ENCODE data around the gene GAS7.
"Not testable (repeated sequence)": the region's sequence is repeated elsewhere in the genome, so short reads cannot be mapped to it uniquely, and the experiment has no call there.

Gene GAS7

DNA sequence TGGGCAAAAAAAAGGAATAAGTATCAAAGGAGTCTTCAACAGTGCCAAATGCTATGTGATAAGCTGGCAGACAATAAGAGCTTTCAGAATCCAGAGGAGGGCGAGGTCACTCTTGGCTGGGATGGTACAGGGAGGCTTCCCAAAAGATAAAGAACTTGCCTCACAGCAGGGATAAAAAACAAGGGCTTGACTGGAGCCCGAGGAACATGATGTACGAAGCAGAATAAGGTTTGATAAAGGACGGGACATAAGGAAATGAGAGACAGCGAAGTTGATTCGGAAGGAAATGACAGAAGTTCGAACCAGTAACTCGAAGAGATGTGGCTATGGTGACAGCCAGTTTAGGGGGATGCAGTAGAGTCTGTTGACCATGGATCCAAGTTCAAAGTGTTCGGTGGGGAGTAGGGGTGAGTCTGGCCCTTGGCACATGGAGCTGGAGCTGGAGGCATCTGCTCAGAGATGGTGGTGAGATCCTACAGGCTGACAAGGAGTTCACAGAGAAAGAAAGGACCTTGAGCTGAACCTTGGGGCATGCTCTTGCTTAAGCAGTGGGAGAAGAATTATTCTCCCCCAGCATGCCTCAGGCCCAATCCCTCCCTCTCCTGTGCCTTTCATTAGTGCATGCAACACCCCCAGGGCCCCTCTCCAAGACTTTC is 155.7 kb downstream of the GAS7 start:
- DNase-seq, result no peak

DNA sequence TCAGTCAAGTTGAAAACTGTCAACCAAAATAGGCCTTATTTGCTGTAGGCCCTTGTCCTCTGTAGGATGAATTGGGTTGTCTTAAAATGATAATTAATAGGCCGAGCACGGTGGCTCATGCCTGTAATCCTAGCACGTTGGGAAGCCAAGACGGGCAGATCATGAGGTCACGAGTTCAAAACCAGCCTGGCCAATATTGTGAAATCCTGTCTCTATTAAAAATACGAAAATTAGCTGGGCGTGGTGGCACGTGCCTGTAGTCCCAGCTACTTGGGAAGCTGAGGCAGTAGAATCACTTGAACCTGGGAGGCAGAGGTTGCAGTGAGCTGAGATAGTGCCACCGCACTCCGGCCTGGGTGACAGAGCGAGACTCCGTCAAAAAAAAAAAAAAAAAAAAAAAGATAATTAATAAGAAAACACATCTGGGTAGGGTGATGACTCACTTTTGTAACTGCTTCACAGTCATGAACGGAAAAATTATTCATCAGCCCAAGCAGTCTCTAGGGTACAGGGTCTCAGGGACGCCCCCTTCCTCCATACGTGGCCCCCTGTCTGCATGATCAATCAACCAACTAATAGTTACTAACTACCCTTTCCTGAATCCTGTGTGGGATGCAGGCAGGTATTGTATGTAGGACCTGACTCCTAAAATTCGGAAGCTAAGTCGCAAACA is 156.4 kb downstream of the GAS7 start:
- no peak for DNase-seq

- no peak for DNase-seq
Measured at GRCh38 chr17:10041287-10041612, 157.2 kb downstream of the GAS7 start.

DNA sequence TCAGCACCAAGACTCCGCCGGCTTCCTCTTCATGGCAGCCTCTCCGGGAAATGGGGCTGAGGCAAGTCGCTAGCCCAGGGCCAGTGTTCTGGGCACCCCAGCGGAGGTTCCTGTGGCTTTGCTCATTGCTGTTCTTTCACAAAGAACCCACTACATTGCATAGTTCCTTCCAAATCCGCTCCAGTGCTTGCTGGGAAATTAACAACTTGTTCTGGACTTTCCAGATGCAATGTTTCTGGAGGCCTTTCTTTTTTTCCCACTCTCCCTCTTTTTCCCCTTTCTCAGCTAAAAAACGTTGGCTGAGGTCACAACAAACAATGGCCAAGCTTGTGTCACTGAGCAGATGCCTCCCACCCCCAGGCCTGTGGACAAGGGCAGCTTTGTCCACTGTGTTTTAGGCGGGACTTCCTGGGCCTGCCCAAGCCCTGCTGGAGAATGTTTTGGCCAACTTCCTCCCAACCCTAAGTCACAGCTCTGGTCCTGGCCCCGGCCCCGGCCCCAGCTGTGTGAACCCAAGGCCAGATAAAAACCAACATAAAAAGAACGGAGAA is 161.8 kb downstream of the GAS7 start:
- DNase-seq, result no peak

GRCh38 chr17:10035885-10036284 is 162.5 kb downstream of the GAS7 start:
- DNase-seq, result no peak

GRCh38 chr17:10034719-10035475 is 163.5 kb downstream of the GAS7 start:
- no peak for DNase-seq

DNA sequence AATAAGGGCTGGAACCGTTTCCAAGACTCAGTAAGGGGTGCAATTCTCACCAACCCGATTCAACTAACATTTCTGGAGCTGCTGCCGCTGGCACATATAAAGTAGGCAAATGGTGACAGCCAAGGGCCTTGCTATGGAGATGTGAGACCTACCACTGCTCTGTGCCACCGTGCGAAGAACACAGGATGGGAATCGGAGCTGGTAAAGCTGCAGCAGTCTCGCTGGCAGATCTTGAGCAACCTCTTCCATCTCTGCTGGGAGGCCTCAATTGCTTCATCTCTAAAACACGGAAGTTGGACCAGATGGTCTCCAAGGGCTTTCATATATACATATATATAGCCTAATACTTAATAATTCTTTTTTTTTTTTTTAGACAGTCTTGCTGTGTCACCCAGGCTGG is 164.4 kb downstream of the GAS7 start:
- no peak for DNase-seq

DNA sequence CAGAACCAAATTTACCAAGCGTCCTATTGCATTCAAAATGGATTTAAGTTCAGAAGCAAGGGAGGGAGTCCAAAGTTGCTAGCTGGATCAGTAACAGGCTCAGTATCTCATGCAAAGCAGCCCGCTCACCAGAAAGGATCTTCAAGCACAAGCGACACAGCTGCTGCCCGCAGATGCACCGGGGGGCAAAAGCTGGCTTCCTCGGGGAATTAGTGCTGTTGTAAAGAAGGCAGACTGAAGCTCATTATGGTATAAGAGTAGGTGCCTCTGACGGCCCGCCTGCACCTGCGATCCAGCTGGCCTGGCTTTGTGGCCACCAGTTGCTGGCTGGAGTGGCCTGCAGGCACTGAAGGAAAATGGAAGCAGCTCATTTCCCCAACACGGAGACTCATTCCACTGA is 165.0 kb downstream of the GAS7 start:
- DNase-seq, result no peak

DNA sequence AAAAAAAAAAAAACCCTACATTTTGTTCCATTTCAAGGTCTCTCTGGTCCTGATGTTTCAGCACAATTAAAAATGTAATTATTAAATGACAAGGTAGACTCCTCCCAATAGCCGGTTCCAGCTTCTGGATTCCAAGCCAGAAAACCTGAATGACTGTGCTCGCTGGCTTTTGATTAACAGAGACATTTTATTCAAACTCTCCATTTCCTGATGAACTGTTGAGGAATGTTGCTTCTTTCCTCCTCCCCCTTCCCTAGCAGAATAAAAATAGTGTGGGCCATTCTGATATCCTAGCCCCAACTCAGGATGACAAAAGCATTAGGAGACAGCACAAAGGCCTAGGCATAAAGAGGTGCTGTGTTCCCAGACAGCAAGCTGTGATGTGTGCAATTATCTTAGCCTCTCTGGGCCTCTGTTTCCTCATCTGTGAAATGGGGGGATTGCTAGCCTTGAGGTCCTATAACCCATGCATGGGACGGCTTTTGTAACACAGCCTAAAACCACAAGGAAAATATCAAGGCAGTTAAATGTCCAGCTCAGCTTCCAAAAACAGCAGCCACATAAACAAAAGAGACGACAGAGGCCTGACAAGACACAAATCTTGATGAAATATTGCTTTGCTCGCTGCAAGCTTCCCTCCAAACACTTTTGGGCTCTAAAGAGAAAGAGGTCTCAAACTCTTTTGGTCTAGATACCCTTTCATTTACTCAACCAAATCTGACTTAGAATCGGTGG is 166.1 kb downstream of the GAS7 start:
- DNase-seq, result no peak

- no peak for DNase-seq
Measured at GRCh38 chr17:10031606-10032005, 166.8 kb downstream of the GAS7 start.

DNA sequence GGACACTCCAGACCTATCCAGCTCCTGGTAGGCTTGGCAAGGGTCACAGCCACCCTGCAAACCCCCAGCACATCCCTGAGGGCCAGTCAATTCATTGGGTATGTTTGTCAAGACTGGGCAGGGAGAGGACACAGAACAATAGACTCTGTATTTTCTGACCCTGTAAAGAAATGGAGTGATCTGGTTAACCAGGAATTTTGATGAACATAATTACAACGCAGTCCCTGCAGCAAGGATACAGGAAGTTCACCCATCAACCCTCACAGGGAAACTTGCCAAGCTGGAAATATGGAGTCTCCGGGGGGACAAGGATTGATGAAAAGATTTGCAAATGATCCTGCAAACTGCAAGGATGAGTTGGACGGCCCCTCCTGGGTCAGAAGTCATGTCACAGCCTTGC is 167.3 kb downstream of the GAS7 start:
- no peak for DNase-seq

GRCh38 chr17:10029129-10029528 is 169.3 kb downstream of the GAS7 start:
- no peak for DNase-seq

GRCh38 chr17:10025976-10026901 is 172.2 kb downstream of the GAS7 start:
- DNase-seq, result no peak

DNA sequence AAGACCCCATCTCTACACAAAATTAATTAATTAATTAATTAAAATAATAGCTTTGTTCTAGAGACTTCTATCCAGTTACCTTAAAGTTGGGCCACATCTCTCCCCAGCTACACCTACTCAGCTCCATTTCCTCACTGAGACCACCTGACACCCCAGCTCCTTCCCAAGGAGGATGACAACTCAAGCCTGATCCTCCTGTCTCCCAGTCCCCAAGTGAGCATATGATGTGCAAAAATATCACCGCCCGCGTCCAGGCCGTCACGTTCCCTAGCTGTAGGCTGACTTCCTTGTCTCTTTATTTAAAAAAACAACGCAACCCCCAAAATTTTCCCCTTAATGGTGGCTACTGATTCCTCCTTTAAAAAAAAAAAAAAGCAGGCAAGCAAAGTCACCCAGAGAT is 173.2 kb downstream of the GAS7 start:
- no peak for DNase-seq

- no peak for DNase-seq
Measured at GRCh38 chr17:10022416-10022815, 176.0 kb downstream of the GAS7 start.

DNA sequence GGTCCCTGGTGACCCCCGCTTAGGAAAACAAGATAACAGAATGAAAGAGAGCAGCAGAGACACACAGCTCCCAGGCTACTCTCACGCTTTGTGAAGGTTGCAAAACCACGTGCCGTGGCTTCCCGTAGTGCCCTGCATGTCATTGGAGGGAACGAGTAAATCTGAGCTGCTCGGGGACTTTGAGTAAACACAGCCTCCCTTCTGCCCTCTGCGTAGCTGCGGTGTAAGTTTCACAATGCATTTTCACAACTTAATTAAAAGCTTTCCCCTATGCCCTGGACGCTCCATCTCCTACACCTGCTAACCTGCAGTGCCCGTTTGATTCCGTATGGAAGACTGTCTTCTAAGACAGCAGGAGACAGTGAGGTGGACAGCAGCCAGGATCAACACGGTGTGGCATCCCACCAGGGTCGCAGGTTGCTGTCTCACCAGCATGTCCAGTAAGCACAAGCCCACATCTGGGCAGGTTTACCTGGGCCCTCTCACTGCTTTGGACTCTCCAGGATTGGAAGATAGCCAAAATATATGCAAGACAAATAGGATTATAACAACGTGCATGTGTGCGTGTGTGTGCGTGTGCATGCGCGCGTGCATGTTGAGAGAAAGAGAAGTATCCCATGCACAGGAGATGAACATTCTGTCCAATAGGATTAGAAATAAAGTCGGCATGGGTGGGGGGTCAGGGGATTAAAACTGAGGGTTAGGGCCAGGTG is 177.0 kb downstream of the GAS7 start:
- DNase-seq, result no peak

- DNase-seq, result no peak
Measured at GRCh38 chr17:10019941-10020451, 178.4 kb downstream of the GAS7 start.

GRCh38 chr17:10018461-10018891 is 179.9 kb downstream of the GAS7 start:
- no peak for DNase-seq

- not testable (repeated sequence) for DNase-seq
Measured at GRCh38 chr17:10016958-10017570, 181.3 kb downstream of the GAS7 start.

DNA sequence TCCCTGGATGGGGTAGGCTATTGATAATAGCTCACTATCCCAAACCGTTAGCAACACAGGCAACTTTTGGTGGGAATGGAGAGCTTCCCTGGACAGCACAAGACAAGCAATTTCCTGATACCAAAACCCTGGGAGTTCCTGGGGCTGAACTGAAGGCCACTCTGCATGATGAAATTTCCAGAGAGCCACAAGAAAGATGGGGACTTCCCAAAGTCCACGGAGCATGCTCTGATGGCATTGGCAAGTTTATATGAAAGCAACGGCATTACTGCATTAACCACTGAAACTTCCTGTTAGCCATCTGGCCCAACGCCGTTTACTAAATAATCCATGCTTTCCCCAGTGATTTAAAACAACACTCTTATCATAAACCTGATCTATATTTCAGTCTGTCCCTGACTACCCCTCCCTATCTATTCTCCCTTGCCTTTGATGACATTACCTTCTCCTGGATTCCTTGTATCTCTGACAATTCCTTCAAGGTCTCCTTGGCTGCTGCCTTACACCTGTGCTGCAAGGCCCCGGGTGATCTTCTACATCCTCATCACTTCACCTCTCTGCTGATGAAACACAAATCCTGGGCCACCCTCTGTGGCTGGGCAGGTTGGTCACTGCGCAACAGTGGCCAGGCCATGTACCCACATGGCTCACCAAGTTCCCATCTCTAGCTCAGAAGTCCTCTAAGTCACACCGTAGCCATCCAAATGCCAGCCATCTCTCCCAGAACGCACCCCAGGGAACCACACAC is 184.9 kb downstream of the GAS7 start:
- DNase-seq, result no peak

Measured in NCI-H1694 treated with DMSO at 0.1 percent for 48 hours (cell line).